GM18517 (cell line): ENCODE measurements around the gene ANGEL2.
"Not testable (repeated sequence)": the region's sequence is repeated elsewhere in the genome, so short reads cannot be mapped to it uniquely, and the experiment has no call there.

ENCODE experiments used
- ATAC-seq: cut with Tn5 transposase; IDR thresholded peaks from one replicate; pipeline ENCODE4 v1.9.1; 2021; ENCODE audit warnings: mild to moderate bottlenecking, moderate library complexity; ENCODE audit not compliant: unreplicated experiment

Gene ANGEL2

GRCh38 chr1:213019450-213019849 is 3.8 kb upstream of the ANGEL2 start:
- no peak for ATAC-seq

GRCh38 chr1:213017447-213018273 is 2.0 kb upstream of the ANGEL2 start:
- ATAC-seq: no peak

GRCh38 chr1:213014642-213015041 is 1.0 kb downstream of the ANGEL2 start:
- no peak for ATAC-seq

- no peak for ATAC-seq
Observed at GRCh38 chr1:213008564-213008963, 7.1 kb downstream of the ANGEL2 start.

- ATAC-seq: peak; percentile 59
Observed at GRCh38 chr1:213003256-213003655, 12.4 kb downstream of the ANGEL2 start.

GRCh38 chr1:212994926-212995325 is 20.7 kb downstream of the ANGEL2 start:
- ATAC-seq: no peak

GRCh38 chr1:212993960-212994359 is 21.7 kb downstream of the ANGEL2 start:
- ATAC-seq: not testable (repeated sequence)

- no peak for ATAC-seq
Observed at GRCh38 chr1:212990276-212990675, 25.4 kb downstream of the ANGEL2 start.

GRCh38 chr1:212987702-212988322 is 27.9 kb downstream of the ANGEL2 start:
- no peak for ATAC-seq

- ATAC-seq: no peak
Observed at GRCh38 chr1:212986551-212986950, 29.1 kb downstream of the ANGEL2 start.

- ATAC-seq: no peak
Observed at GRCh38 chr1:212984522-212985291, 31.0 kb downstream of the ANGEL2 start.

GRCh38 chr1:212983482-212983881 is 32.2 kb downstream of the ANGEL2 start:
- no peak for ATAC-seq

- ATAC-seq: no peak
Observed at GRCh38 chr1:212982430-212983152, 33.1 kb downstream of the ANGEL2 start.

GRCh38 chr1:212981571-212982328 is 33.9 kb downstream of the ANGEL2 start:
- peak; percentile 52 for ATAC-seq

- no peak for ATAC-seq
Observed at GRCh38 chr1:212981025-212981495, 34.6 kb downstream of the ANGEL2 start.

GRCh38 chr1:212980123-212980785 is 35.4 kb downstream of the ANGEL2 start:
- no peak for ATAC-seq

GRCh38 chr1:212979340-212980122 is 36.1 kb downstream of the ANGEL2 start:
- peak; percentile 75 for ATAC-seq

- ATAC-seq: peak; percentile 46
Observed at GRCh38 chr1:212977781-212978645, 37.7 kb downstream of the ANGEL2 start.
